Osteoblast (primary cell): ENCODE results near the gene PNPLA8. TPM values are rescaled to one million over a fixed set of nuclear protein-coding genes. Genes with fewer than 3 reads are reported as not detected.

Experiments
- DNase-seq: peaks from one replicate; pipeline ENCODE4 v3.0.0; 2011; ENCODE audit warnings: low spot score, mixed read lengths; ENCODE audit not compliant: insufficient read length; ENCODE audit errors: missing footprints
- H2AFZ ChIP-seq: 2 replicates; pipeline ENCODE4 v1.6.0; 2011; ENCODE audit warnings: mild to moderate bottlenecking, low read length
- H3K27ac ChIP-seq: 2 replicates; pipeline ENCODE4 v1.5.1; 2011; ENCODE audit warnings: mild to moderate bottlenecking, low read depth, low read length, moderate library complexity
- H3K27me3 ChIP-seq: 2 replicates; pipeline ENCODE4 v1.6.0; 2012; ENCODE audit warnings: mild to moderate bottlenecking, control low read depth, inconsistent platforms, low read length, moderate library complexity; ENCODE audit not compliant: insufficient read depth
- H3K36me3 ChIP-seq: 2 replicates; pipeline ENCODE4 v1.5.1; 2011; ENCODE audit warnings: mild to moderate bottlenecking, low read length, control low read depth, moderate library complexity; ENCODE audit not compliant: insufficient read depth
- H3K4me1 ChIP-seq: 2 replicates; pipeline ENCODE4 v1.5.1; 2011; ENCODE audit warnings: mild to moderate bottlenecking, low read length, control low read depth, moderate library complexity; ENCODE audit not compliant: insufficient read depth
- H3K4me2 ChIP-seq: 2 replicates; pipeline ENCODE4 v1.6.0; 2011; ENCODE audit warnings: mild to moderate bottlenecking, low read length; ENCODE audit not compliant: insufficient read depth
- H3K4me3 ChIP-seq: fragments of 200-600 bp; sonication (generic); 3 replicates; pipeline ENCODE4 v1.5.1; 2012; ENCODE audit warnings: mild to moderate bottlenecking, low read length, inconsistent platforms; ENCODE audit not compliant: insufficient read depth
- H3K79me2 ChIP-seq: 2 replicates; pipeline ENCODE4 v1.6.0; 2012; ENCODE audit warnings: mild to moderate bottlenecking, low read length, control low read depth, inconsistent platforms; ENCODE audit not compliant: insufficient read depth
- H3K9me3 ChIP-seq: 2 replicates; pipeline ENCODE4 v1.5.1; 2011; ENCODE audit warnings: low read depth, low read length, control low read depth
- H4K20me1 ChIP-seq: 2 replicates; pipeline ENCODE4 v1.6.0; 2012; ENCODE audit warnings: mild to moderate bottlenecking, low read length, control low read depth; ENCODE audit not compliant: insufficient read depth
- total RNA-seq: library from RNA; depleted of rRNA; stranded (reverse); fragments of >200 nt; gene quantifications from 2 replicates; pipeline ENCODE4 v1.2.3, GENCODE V29; 2012
- TF ChIP-seq, protein P1 (sequence below): IDR thresholded peaks from 2 replicates; pipeline ENCODE4 v1.5.1; 2011; ENCODE audit warnings: mild to moderate bottlenecking, low read depth, low read length, moderate library complexity; ENCODE audit errors: extremely low read depth

Gene PNPLA8
- total RNA-seq, 1 donor = 37.6 TPM

DNA sequence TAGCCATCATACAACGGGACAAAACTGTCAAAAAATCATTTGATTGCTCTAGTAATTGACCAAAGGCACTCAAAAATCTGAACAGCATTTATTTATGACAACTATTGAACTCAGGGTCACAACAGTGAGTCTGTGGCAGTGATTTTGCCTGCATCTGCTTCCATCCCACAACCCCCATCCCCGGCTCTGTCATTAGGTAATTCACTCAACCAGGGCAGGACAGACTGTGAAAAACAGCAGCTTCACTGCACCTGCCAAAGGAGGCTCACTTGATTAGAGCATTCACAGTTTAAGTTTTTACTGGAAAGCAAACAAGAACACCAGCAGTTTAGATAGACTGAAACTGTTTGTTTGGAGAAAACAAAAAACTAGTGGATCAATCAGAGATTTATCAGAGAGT is 91.9 kb downstream of the PNPLA8 start:
- no peaks in the 10 kb centered on the region for H3K79me2 ChIP-seq
- no peak overlapping the region for H2AFZ ChIP-seq
- DNase-seq = no peak

DNA sequence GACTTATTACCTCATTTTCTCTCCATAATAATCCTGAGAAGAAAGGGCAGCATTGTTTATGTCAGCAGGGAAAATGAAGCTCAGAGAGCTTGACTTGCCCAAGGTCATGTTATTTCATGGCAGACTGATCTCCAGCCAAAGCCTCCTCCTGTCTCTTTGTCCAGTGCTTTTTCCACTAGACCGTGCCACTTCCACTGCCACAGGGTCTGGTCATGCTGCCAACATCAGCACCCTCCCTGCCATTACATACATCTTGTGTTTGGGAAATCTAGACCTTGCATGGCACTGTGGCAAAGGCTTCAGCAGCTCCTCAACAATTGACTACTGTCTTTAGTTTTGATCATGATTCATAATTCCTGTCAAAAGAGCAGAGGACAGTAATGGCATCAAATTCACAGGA is 94.8 kb downstream of the PNPLA8 start:
- no peak overlapping the region for H3K4me3 ChIP-seq
- no peaks in the 10 kb centered on the region for H3K4me1 ChIP-seq
- H3K4me2 ChIP-seq = no peak overlapping the region
- no peaks in the 10 kb centered on the region for H4K20me1 ChIP-seq
- no peaks in the 10 kb centered on the region for H3K9me3 ChIP-seq
- H3K36me3 ChIP-seq = no peaks in the 10 kb centered on the region
- TF ChIP-seq, protein P1, sequence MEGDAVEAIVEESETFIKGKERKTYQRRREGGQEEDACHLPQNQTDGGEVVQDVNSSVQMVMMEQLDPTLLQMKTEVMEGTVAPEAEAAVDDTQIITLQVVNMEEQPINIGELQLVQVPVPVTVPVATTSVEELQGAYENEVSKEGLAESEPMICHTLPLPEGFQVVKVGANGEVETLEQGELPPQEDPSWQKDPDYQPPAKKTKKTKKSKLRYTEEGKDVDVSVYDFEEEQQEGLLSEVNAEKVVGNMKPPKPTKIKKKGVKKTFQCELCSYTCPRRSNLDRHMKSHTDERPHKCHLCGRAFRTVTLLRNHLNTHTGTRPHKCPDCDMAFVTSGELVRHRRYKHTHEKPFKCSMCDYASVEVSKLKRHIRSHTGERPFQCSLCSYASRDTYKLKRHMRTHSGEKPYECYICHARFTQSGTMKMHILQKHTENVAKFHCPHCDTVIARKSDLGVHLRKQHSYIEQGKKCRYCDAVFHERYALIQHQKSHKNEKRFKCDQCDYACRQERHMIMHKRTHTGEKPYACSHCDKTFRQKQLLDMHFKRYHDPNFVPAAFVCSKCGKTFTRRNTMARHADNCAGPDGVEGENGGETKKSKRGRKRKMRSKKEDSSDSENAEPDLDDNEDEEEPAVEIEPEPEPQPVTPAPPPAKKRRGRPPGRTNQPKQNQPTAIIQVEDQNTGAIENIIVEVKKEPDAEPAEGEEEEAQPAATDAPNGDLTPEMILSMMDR = no peak
- no peak overlapping the region for H2AFZ ChIP-seq
- DNase-seq = no peak
- no peak overlapping the region for H3K27ac ChIP-seq
- no peaks in the 10 kb centered on the region for H3K27me3 ChIP-seq
- H3K79me2 ChIP-seq = no peaks in the 10 kb centered on the region

More for the DNA sequence above, 91.9 kb downstream of the PNPLA8 start:
- no peaks in the 10 kb centered on the region for H3K36me3 ChIP-seq
- H3K4me3 ChIP-seq = no peak overlapping the region
- H3K4me1 ChIP-seq = no peaks in the 10 kb centered on the region
- no peaks in the 10 kb centered on the region for H3K9me3 ChIP-seq
- TF ChIP-seq, protein P1 = no peak
- no peaks in the 10 kb centered on the region for H4K20me1 ChIP-seq
- H3K27ac ChIP-seq = no peak overlapping the region
- no peak overlapping the region for H3K4me2 ChIP-seq
- no peaks in the 10 kb centered on the region for H3K27me3 ChIP-seq

DNA sequence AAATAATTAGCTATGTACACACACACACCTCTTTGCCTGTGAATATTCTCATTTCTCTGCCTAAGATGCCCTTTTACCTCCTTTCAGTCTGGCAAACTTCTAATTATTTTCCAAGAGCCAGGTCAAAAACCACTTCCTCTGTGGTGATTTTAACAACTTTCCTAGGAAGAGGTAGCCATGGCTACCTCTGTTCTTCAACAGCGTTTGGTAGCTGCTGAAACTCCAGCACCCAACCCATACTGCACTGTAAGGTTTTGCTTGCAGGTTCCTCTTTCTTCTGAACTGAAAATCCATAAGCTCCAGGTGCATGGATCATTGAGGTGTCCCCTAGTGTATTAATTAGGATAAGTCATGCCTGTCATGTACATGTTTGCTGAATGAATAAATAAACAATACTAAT is 95.3 kb downstream of the PNPLA8 start:
- H3K27me3 ChIP-seq = no peaks in the 10 kb centered on the region
- no peaks in the 10 kb centered on the region for H3K9me3 ChIP-seq
- H3K27ac ChIP-seq = no peak overlapping the region
- H3K4me1 ChIP-seq = no peaks in the 10 kb centered on the region
- no peak overlapping the region for H3K4me2 ChIP-seq
- H2AFZ ChIP-seq = no peak overlapping the region
- no peak overlapping the region for H3K4me3 ChIP-seq
- no peaks in the 10 kb centered on the region for H3K36me3 ChIP-seq
- no peak for DNase-seq
- H4K20me1 ChIP-seq = no peaks in the 10 kb centered on the region
- TF ChIP-seq, protein P1 = no peak
- no peaks in the 10 kb centered on the region for H3K79me2 ChIP-seq

DNA sequence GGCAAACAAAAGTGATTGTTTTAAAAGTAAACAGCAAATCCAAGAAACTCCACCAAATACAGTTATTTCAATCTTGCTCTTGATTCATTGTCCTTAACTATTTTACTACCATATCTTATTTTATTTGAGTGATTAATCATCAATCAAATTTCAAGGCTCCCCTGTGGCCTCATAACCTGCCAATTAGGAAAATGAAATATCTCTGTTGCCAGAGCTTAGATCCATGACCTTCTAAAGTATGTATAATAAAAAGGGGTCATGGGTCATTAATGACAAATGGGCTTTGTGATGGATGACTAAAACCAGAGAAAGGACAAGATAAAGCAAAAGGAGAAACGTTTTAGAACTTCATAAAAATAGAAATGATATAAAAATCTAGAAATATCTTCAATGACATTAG is 98.2 kb downstream of the PNPLA8 start:
- H3K4me1 ChIP-seq = no peaks in the 10 kb centered on the region
- no peak overlapping the region for H2AFZ ChIP-seq
- H3K4me2 ChIP-seq = no peak overlapping the region
- DNase-seq = no peak
- H3K27ac ChIP-seq = no peak overlapping the region
- H4K20me1 ChIP-seq = no peaks in the 10 kb centered on the region
- H3K9me3 ChIP-seq = no peaks in the 10 kb centered on the region
- TF ChIP-seq, protein P1 = no peak
- H3K4me3 ChIP-seq = no peak overlapping the region
- no peaks in the 10 kb centered on the region for H3K27me3 ChIP-seq
- H3K79me2 ChIP-seq = no peaks in the 10 kb centered on the region
- no peaks in the 10 kb centered on the region for H3K36me3 ChIP-seq
